M059J (cell line): ENCODE results near the gene DAB2IP. TPM values are rescaled to one million over a fixed set of nuclear protein-coding genes. Genes with fewer than 3 reads are reported as not detected.

ENCODE experiments used
- DNase-seq: peaks from one replicate; pipeline ENCODE4 v3.0.0-alpha.2; 2012; ENCODE audit warnings: low read depth
- total RNA-seq: library from RNA; depleted of rRNA; stranded (reverse); fragments of >200 nt; shearing (Covaris generic); gene quantifications from 2 replicates; pipeline ENCODE4 v1.2.3, GENCODE V29; 2014

Gene DAB2IP
- total RNA-seq, 1 experiment from 2014 or later, result 6.2 TPM

DNA sequence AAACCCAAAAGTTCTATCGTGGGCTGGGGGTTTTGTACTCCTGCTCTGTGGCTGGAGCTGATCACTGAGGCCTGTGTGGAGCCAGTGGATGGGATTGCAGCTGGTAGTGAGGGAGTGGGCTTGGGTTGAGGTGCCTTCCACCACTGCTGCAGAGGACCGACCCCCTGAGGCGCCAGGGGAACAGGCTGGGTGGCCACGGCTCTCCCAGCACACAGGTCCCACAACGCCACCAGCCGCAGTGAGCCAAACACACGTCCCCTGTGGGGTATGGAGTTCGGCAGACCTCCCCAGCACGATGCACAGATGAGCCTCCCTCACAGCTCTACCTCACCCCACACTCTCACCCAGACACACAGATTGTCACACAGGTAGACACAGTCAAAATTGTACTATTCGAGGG is 109.1 kb downstream of the DAB2IP start:
- no peak for DNase-seq

DNA sequence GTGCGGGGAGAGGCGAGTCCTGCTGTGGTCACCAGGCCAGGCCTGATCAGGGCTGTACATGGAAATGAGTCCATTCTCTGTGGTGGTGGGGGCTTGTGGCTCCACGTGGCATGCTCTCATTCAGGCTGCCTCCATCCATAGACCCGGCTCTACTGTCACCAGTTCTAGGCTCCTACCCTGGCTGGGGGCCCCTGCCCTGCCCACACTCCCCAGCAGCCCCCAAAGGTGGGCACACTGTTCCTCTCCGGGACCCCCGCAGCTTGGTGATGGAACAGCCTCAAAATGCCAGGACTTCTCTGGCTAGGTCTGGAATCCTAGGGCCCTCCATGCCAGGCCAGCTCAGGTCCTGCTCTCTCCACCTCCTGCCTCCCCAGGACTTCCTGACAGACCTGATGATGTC is 111.7 kb downstream of the DAB2IP start:
- no peak for DNase-seq

DNA sequence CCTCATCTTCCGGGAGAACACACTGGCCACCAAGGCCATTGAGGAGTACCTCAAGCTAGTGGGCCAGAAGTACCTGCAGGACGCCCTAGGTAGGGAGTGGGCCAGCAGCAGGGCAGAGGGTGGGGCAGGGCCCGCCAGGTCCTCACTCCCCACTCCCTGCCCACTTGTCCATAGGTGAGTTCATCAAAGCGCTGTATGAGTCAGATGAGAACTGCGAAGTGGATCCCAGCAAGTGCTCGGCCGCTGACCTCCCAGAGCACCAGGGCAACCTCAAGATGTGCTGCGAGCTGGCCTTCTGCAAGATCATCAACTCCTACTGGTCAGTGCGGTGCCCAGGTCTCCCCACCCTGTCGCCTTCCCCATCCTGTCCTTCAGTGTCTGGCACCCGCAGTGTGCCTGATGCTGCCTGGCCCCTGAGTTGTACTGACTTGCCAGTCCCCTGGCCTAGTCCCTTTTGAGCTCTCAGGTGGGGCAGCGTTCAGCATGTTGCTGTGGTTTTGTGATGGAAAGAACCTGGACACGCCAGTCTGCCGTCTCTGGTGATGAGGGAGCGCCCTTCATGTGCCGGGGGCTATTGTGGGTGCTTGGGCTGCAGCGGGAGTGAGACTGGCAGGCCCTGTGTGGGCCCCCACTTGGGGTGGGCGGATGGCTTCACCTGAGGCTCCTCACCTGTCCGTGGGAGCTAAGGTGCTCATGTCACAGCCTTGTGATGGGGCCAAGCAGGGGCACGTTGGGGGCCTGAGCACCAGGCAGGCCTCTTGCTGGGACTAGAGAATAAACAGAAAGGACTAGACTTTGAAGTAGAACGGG is 112.3 kb downstream of the DAB2IP start:
- peak; percentile 27 for DNase-seq

DNA sequence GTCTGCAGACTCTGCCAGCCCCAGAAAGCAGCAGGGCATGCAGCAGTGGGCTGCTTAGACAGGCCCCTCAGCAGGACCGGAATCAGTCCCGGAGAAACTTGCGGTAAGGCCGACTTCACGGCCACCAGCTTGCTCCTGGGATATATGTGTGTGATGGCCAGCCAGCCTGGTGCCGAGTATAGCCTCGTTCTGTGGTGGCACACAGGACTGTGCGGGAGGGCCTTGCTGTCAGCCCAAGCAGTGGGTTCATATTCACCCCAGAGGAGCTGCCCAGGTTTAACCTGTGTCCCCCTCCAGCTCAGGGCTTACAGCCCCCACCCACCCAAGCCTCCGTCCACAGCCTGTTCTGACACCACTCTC is 112.9 kb downstream of the DAB2IP start:
- no peak for DNase-seq

DNA sequence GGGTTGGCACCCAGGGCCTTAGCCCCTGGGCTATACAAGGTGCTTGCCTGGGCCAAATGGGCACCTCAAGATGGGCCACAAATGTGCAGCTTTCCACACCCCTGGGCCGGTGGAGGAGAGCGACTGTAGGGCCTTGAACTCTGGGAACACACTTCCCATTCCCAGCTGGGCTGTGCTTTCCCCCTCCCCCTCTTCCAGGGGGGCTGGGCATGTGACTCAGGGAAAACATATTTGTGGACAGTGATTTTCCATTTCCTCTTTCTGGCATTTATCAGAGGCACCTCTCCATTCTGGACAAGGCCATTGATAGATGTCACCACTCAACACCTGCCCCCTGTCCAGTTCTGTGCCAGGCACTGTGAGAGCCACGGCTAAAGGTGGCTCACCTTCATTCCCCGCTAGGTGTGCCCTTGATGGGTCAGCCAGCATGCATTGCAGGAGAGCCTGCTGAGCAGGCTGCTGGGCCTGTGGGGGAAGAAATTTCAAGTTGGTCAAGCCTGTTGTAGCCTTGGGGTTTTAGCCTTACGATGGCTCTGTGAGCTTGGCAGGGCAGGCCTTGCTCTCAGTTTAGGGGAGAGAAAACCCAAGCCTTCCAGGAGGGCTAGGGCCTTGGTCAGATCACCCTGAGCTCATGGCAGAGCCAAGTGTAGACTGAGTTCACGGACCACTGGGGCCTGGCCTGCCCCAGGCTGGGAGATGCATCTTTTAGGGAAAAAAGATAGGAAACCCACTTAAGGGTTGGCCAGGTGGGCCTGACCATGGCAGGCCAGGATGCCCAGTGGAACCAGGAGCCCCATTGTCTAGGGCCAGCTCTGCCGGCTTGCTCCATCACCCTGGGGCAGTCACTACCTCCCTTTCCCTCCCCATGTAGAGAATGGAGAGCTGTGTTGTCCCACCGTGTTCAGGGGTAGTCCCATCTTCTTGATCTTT is 113.9 kb downstream of the DAB2IP start:
- DNase-seq, result peak; percentile 82

DNA sequence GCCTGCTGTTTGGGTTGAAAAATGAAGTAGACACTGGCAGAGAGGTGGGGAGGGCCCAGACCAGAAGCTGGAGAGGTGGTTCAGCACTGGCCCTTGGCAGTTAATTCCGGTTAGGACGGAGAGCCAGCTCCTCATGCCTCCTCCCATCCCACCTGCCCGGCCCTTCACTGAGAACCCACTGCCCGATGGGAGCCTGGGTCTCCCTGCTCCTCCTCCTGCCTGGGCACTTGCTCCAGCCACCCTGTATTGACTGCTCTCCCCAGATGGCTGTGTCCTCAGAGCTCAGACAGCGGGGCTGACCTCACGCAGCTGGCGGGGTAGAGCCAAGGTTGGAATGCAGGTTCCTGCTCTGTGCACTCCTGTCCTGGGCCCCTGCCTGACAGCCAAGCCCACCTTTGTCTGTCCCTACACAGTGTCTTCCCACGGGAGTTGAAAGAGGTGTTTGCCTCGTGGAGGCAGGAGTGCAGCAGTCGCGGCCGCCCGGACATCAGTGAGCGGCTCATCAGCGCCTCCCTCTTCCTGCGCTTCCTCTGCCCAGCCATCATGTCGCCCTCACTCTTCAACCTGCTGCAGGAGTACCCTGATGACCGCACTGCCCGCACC is 114.7 kb downstream of the DAB2IP start:
- DNase-seq, result no peak

DNA sequence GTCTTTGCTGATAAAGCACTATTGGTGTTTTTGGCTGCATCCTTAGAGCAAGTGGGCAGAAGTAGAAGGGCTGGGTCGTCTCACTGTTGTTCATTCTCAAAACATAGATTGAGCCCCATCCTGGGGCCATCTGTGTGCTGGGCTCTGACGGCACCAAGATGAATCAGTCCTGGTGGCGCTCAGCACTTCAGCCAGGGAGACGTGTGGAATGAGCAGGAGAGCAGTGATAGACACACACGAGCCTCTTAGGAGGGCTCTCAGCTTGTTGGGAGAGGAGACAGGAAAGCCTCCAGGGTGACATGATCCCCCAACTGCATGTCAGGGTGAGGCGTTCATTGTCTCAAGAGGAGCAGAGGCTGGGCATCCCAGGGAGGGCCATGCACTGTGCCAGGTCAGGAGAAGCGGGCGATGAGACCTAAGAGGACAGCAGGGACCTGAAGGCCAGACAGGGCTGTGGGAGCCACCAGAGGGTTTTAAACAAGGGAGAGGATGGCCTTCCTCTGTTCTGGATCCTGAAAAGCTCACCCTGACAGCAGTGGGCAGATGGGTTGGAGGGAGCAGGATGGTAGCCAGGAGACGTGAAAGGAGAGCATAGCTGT is 115.8 kb downstream of the DAB2IP start:
- no peak for DNase-seq

DNA sequence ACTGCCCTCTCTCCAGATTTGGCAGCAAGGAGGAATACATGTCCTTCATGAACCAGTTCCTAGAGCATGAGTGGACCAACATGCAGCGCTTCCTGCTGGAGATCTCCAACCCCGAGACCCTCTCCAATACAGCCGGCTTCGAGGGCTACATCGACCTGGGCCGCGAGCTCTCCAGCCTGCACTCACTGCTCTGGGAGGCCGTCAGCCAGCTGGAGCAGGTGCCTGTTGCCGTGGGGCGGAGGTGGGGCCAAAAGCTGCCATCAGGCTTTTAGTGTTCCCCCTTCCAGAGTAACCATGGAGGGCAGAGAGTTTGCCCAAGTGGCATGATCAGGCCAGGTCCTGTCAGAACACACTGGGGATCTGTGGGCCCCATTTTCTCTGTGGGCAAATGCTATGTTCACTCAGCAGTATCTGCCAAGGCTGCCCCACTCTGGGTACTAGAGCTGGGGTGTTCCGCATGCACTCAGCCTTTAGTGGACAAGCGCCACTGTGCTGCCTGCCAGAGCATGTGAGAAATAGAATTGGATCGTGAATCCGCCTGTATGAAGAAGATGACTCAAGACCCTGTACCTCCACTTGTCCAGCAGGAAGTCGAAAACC is 117.1 kb downstream of the DAB2IP start:
- no peak for DNase-seq

DNA sequence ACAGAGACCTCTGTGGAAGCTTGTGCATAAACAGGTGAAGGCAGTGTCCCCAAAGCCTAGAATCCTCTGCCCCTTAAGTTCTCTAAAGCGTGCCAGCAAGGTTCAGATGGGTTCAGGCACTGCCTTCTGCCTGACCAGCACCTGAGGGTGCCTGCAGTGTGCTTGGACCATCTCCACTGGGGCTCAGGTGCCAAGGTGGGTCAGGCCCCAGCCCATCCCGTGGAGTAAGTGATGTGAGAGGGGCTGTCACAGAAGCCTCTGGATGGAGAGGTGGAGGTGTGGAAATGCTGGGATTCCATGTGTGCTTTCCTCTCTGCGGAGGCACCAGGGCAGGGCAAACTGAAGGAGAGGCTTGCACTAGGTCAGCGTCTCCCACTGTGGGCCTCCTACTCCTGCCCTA is 118.5 kb downstream of the DAB2IP start:
- no peak for DNase-seq

DNA sequence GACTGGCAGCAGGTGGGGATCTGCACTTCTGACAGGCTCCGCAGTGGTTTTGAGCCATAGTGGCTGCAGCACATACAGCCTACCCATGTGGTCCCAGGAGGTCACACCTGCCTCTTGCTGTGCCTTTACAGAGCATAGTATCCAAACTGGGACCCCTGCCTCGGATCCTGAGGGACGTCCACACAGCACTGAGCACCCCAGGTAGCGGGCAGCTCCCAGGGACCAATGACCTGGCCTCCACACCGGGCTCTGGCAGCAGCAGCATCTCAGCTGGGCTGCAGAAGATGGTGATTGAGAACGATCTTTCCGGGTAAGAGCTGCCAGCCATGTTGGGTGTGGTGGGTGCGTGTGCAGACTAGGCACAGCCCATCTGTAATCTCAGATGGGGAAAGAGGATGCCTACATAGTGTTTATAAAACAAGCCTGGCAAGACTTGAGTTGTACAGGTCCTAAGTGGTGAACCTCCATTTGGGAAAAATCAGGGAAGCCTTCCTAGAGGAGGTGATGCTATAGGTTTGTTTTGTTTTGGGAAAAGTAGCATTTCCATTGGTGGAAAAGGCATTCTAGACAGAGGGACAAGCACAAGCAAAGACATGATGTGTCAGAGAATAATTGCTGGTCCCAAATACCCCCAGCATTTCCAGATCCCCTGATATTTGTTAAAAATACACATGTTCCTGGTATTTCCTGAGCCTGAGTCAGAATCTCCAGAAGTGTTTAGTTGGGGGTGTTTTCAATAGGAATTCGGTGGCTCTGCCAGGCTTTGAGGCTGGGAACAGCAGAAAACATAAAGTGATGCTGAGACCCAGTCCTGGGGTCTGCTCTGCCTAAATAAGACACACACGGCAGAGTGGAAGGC is 119.2 kb downstream of the DAB2IP start:
- peak; percentile 50 for DNase-seq

DNA sequence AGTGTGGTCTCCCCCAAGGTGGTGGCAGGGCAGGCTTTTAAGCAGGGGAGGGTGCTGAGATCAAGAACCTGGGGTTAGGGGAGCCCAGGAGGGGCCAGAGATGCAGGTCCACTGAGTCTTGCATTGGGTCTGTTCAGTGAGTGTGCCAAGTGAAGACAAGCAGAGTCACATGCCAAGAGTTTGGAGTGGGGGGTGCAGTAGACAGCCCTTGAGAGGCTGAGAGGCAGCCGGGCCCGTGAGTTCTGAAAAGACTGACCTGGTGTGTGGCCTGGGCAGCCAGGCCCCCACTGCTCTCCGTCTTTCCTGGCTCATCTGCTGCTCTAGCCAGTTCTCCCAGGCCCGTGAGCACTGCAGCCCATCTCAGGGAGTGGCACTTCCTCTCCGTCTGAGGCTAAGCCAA is 120.0 kb downstream of the DAB2IP start:
- no peak for DNase-seq

DNA sequence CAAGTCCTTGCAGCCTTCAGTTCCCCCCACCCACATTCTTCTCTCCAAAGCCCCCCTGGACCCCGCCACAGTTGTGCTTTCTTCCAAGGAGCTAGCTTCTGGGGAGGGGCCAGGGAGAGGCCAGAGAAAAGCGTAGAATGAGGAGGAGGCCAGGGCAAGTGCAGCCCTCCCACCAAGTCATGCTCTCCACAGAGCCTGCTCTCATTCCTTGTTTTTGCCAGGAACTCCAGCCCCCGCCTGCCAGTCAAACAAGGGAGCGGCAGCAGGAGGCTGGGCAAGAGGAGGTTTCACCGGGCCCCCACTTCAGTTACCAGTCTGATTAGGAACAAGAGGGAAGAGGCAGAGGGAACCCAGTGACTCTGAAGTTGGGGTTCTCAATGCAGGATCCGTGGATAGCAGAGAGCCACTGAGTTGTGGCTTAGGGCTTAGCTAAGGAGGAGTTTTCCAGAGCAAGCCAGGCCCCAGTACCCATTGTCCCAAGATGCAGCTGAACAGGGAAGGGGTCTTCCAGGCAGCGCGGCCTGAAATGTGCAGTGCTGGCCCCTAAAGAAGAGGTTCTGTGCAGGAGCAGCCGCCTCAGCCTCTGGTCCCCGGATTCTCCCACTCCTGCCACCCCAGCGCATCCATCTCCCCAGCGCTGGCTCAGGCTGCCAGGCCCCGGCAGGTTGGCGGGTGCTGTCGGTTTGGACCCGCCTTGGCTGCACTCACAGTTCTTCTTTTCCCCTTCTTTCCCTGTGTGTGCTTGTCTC is 120.6 kb downstream of the DAB2IP start:
- no peak for DNase-seq

DNA sequence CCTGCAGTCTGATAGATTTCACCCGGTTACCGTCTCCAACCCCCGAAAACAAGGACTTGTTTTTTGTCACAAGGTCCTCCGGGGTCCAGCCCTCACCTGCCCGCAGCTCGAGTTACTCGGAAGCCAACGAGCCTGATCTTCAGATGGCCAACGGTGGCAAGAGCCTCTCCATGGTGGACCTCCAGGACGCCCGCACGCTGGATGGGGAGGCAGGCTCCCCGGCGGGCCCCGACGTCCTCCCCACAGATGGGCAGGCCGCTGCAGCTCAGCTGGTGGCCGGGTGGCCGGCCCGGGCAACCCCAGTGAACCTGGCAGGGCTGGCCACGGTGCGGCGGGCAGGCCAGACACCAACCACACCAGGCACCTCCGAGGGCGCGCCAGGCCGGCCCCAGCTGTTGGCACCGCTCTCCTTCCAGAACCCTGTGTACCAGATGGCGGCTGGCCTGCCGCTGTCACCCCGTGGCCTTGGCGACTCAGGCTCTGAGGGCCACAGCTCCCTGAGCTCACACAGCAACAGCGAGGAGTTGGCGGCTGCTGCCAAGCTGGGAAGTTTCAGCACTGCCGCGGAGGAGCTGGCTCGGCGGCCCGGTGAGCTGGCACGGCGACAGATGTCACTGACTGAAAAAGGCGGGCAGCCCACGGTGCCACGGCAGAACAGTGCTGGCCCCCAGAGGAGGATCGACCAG is 121.3 kb downstream of the DAB2IP start:
- DNase-seq, result no peak

DNA sequence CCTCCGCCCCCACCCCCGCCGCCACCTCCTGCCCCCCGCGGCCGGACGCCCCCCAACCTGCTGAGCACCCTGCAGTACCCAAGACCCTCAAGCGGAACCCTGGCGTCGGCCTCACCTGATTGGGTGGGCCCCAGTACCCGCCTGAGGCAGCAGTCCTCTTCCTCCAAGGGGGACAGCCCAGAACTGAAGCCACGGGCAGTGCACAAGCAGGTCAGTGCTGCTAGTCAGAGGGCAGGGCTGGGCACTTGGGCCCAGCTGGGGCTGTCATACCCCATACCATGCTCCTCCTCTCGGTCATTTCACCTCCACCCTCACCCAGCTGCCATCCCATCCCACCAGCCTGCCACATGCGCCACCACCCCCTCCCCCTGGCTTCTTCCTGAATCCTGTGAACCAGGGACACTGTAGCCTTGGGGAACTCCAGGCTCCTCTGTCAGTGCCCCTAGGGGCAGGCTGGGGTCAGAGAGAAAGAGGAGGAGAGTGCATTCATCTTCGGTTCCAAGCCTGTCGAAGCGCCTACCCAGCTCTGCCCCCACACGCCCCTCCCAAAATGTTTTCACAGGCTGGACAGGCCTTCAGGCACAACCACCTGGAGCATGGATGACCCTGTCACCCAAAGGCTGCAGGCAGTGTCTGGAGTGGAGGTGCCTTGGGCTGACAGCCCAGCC is 122.0 kb downstream of the DAB2IP start:
- DNase-seq, result no peak

DNA sequence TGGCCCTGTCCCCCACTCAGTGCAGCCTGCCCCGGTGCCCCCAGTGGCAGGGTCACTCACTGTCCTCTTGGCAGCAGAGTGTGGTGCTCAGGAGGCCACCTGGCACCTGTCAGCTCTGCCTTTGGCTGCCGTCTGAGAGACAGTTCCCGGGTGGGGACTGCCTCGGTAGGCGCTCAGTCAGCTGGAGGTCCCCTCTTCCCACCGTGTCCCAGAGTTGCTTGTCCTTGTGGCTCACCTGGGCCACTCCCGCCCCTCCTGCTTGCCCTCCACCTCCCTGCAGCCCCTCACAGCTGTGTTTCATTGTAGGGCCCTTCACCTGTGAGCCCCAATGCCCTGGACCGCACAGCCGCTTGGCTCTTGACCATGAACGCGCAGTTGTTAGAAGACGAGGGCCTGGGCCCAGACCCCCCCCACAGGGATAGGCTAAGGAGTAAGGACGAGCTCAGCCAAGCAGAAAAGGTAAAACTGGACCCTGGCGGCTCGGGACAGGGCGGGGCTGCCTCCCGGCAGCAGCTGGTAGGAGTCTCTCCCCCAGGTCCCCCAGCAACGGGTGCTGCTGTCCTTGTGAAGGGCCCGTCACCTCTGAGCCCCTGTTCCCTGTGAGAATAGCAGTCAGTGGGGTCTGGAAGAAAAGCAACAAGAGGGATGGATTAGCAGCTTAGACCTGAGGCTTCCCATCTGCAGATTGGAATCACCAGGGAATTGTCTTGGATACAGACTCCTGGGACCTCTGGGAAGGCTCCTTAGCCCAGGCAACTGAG is 122.7 kb downstream of the DAB2IP start:
- DNase-seq, result no peak

DNA sequence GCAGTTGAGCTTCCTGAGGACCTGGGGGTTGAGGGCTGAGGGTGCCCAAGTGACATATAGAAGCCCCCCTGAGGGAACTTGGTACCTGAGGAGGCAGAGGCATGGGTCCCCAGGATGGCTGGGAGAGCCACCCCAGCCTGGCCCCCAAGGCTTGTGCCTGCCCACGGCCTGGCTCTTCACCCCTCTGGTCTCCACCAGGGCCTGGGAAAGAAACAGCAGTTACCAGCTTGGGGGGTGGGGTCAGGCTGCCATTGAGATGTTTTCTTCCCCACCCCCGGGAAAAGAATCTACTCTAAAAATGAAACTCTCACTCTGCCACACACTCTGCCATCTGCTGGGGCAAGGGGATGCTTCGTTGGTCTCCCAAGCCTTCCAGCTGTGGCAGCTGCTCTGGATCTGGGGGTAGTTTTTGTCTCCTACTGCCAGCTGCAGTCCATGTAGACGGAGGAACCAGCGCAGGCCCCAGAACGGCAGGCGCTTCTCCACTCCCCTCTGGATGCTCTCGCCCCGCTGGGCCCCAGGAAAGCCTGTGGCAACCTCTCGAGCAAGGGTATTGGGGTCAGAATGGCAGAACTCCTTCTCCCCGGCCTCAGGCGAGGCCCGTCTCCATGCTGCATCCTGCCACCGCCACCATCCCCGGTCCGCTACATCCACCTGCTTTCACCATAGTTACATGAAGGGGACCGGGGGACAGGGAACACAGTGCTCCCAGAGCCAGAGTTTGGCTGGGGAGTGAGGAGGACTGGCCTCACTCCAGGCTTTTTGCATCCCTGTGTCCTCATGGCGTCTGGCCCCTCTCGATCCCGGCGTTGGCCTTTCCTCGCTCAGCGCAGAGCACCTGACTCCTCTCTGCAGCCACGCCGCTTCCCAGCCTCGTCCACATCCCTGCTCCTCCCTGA is 123.5 kb downstream of the DAB2IP start:
- DNase-seq, result no peak
